Mesendoderm (in vitro differentiated cells): Measurements from ENCODE around the gene PKP2.
"Not testable (repeated sequence)": the region's sequence is repeated elsewhere in the genome, so short reads cannot be mapped to it uniquely, and the experiment has no call there.

Source experiments
- DNase-seq: peaks from one replicate; pipeline ENCODE4 v3.0.0; 2013
- H2AK5ac ChIP-seq: 2 replicates; pipeline ENCODE4 v1.6.1; 2013; ENCODE audit warnings: low read length, inconsistent platforms
- H2BK120ac ChIP-seq: 2 replicates; pipeline ENCODE4 v1.6.1; 2013; ENCODE audit warnings: low read depth, mild to moderate bottlenecking, low read length, moderate library complexity, mixed read lengths
- H2BK15ac ChIP-seq: replicated peaks from 2 replicates; pipeline ENCODE4 v1.6.1; 2013; ENCODE audit warnings: low read depth, mild to moderate bottlenecking, moderate library complexity
- H2BK5ac ChIP-seq: 2 replicates; pipeline ENCODE4 v1.6.1; 2013; ENCODE audit warnings: low read length, inconsistent platforms
- H3K18ac ChIP-seq: 2 replicates; pipeline ENCODE4 v1.6.1; 2013; ENCODE audit warnings: mild to moderate bottlenecking, low read length, mixed read lengths
- H3K23ac ChIP-seq: one replicate; pipeline ENCODE4 v1.6.1; 2013; ENCODE audit warnings: low read length
- H3K27ac ChIP-seq: 2 replicates; pipeline ENCODE4 v1.5.1; 2013; ENCODE audit warnings: low read depth, mild to moderate bottlenecking, inconsistent platforms, low read length, moderate library complexity
- H3K27me3 ChIP-seq: 2 replicates; pipeline ENCODE4 v1.6.1; 2013; ENCODE audit warnings: low read length, control low read depth, mild to moderate bottlenecking, inconsistent platforms; ENCODE audit not compliant: insufficient read depth, poor library complexity
- H3K36me3 ChIP-seq: 2 replicates; pipeline ENCODE4 v1.6.1; 2013; ENCODE audit warnings: low read length, inconsistent platforms; ENCODE audit not compliant: control insufficient read depth, insufficient read depth
- H3K4ac ChIP-seq: one replicate; pipeline ENCODE4 v1.6.1; 2013; ENCODE audit warnings: low read depth, mild to moderate bottlenecking, low read length, moderate library complexity
- H3K4me1 ChIP-seq: 2 replicates; pipeline ENCODE4 v1.6.1; 2013; ENCODE audit warnings: low read depth, low read length, inconsistent platforms; ENCODE audit not compliant: control insufficient read depth
- H3K4me2 ChIP-seq: 2 replicates; pipeline ENCODE4 v1.6.1; 2013; ENCODE audit warnings: low read length
- H3K4me3 ChIP-seq: 2 replicates; pipeline ENCODE4 v1.5.1; 2013; ENCODE audit warnings: mild to moderate bottlenecking, low read length
- H3K56ac ChIP-seq: one replicate; pipeline ENCODE4 v1.6.1; 2013; ENCODE audit warnings: low read length
- H3K79me1 ChIP-seq: 2 replicates; pipeline ENCODE4 v1.6.1; 2013; ENCODE audit warnings: low read length, inconsistent platforms
- H3K79me2 ChIP-seq: 2 replicates; pipeline ENCODE4 v1.6.1; 2013; ENCODE audit warnings: mild to moderate bottlenecking, low read length; ENCODE audit not compliant: control insufficient read depth, insufficient read depth
- H3K9ac ChIP-seq: 2 replicates; pipeline ENCODE4 v1.6.1; 2013; ENCODE audit warnings: low read length, inconsistent platforms
- H4K5ac ChIP-seq: one replicate; pipeline ENCODE4 v1.6.1; 2013; ENCODE audit warnings: low read length
- H4K8ac ChIP-seq: one replicate; pipeline ENCODE4 v1.6.1; 2013; ENCODE audit warnings: low read depth, mild to moderate bottlenecking, control low read depth, low read length, moderate library complexity
- WGBS: extraction: QIAGEN DNeasy Blood & Tissue Kit; methylation state at CpG from one replicate; pipeline ENCODE4 v1.1.7; 2013; ENCODE audit warnings: low lambda C conversion rate, missing lambda C conversion rate; ENCODE audit not compliant: insufficient coverage; ENCODE audit errors: extremely low coverage; 5-methylcytosine and 5-hydroxymethylcytosine counted together

The PKP2 gene

GRCh38 chr12:32879066-32879465 lies 17.5 kb downstream of the PKP2 start:
- H4K5ac ChIP-seq, H3K79me1 ChIP-seq, H3K27ac ChIP-seq, H4K8ac ChIP-seq, H3K9ac ChIP-seq, H3K18ac ChIP-seq, H3K27me3 ChIP-seq, H3K4me3 ChIP-seq, H2AK5ac ChIP-seq, H3K4ac ChIP-seq, H3K79me2 ChIP-seq, H2BK120ac ChIP-seq, H3K4me2 ChIP-seq, H3K56ac ChIP-seq, DNase-seq, H3K36me3 ChIP-seq, H3K4me1 ChIP-seq, H2BK5ac ChIP-seq, H3K23ac ChIP-seq, H2BK15ac ChIP-seq: not testable (repeated sequence)
- no CpG with 5 or more reads among the region's 7 CpGs for WGBS

- no peaks in the 10 kb centered on the region for H3K36me3 ChIP-seq
- H2BK5ac ChIP-seq = no peak overlapping the region
- H3K4me2 ChIP-seq = no peak overlapping the region
- no peaks in the 10 kb centered on the region for H3K27me3 ChIP-seq
- H3K4ac ChIP-seq = no peak overlapping the region
- no peaks in the 10 kb centered on the region for H3K79me1 ChIP-seq
- H3K9ac ChIP-seq = no peak overlapping the region
- no peaks in the 10 kb centered on the region for H3K79me2 ChIP-seq
- no peak overlapping the region for H2BK15ac ChIP-seq
- no peak overlapping the region for H2BK120ac ChIP-seq
- H3K18ac ChIP-seq = no peak overlapping the region
- H2AK5ac ChIP-seq = no peak overlapping the region
- no peak overlapping the region for H4K8ac ChIP-seq
- no peak overlapping the region for H3K27ac ChIP-seq
- no CpG with 5 or more reads among the region's 29 CpGs for WGBS
- H3K4me1 ChIP-seq = no peaks in the 10 kb centered on the region
- no peak overlapping the region for H3K23ac ChIP-seq
- H3K4me3 ChIP-seq = no peak overlapping the region
- H3K56ac ChIP-seq = no peak overlapping the region
- peak; percentile 69 for DNase-seq
- H4K5ac ChIP-seq = no peak overlapping the region
These were observed 18.7 kb downstream of the PKP2 start for GRCh38 chr12:32877601-32878459.

- DNase-seq = no peak
- no peak overlapping the region for H4K5ac ChIP-seq
- no peak overlapping the region for H3K23ac ChIP-seq
- no peak overlapping the region for H3K56ac ChIP-seq
- no peak overlapping the region for H3K4ac ChIP-seq
- no peak overlapping the region for H2BK5ac ChIP-seq
- whole genome bisulfite sequencing = no CpG with 5 or more reads among the region's 2 CpGs
- no peaks in the 10 kb centered on the region for H3K79me2 ChIP-seq
- no peaks in the 10 kb centered on the region for H3K36me3 ChIP-seq
- H3K9ac ChIP-seq = no peak overlapping the region
- no peak overlapping the region for H4K8ac ChIP-seq
- H3K27me3 ChIP-seq = no peaks in the 10 kb centered on the region
- no peak overlapping the region for H2AK5ac ChIP-seq
- H3K18ac ChIP-seq = no peak overlapping the region
- H3K4me2 ChIP-seq = no peak overlapping the region
- H2BK120ac ChIP-seq = no peak overlapping the region
- no peak overlapping the region for H3K4me3 ChIP-seq
- no peak overlapping the region for H2BK15ac ChIP-seq
- H3K4me1 ChIP-seq = no peaks in the 10 kb centered on the region
- no peaks in the 10 kb centered on the region for H3K79me1 ChIP-seq
- H3K27ac ChIP-seq = no peak overlapping the region
These were observed 20.6 kb downstream of the PKP2 start for GRCh38 chr12:32876004-32876403.

GRCh38 chr12:32874975-32875374 lies 21.6 kb downstream of the PKP2 start:
- Histone ChIP-seq H2AK5ac (no peak overlapping the region), H4K8ac (no peak overlapping the region)

GRCh38 chr12:32874078-32874477 lies 22.5 kb downstream of the PKP2 start:
- Histone ChIP-seq H2AK5ac (no peak overlapping the region), H2BK15ac (no peak overlapping the region), H3K79me2 (no peaks in the 10 kb centered on the region), H3K18ac (no peak overlapping the region), H2BK5ac (no peak overlapping the region), H3K4ac (no peak overlapping the region), H4K5ac (no peak overlapping the region), H3K4me3 (no peak overlapping the region), H3K36me3 (no peaks in the 10 kb centered on the region), H4K8ac (no peak overlapping the region), H2BK120ac (no peak overlapping the region), H3K79me1 (no peaks in the 10 kb centered on the region), H3K4me1 (no peaks in the 10 kb centered on the region), H3K27ac (no peak overlapping the region), H3K9ac (no peak overlapping the region), H3K23ac (no peak overlapping the region), H3K27me3 (no peaks in the 10 kb centered on the region), H3K4me2 (no peak overlapping the region), H3K56ac (no peak overlapping the region)
- DNase-seq = no peak
- WGBS = no CpG with 5 or more reads among the region's 3 CpGs

More at GRCh38 chr12:32874975-32875374, 21.6 kb downstream of the PKP2 start:
- no peaks in the 10 kb centered on the region for H3K27me3 ChIP-seq
- no peaks in the 10 kb centered on the region for H3K4me1 ChIP-seq
- no peak overlapping the region for H3K23ac ChIP-seq
- no peaks in the 10 kb centered on the region for H3K36me3 ChIP-seq
- no peak overlapping the region for H3K9ac ChIP-seq
- no peak overlapping the region for H3K4me3 ChIP-seq
- H3K79me2 ChIP-seq = no peaks in the 10 kb centered on the region
- H3K79me1 ChIP-seq = no peaks in the 10 kb centered on the region
- H2BK120ac ChIP-seq = no peak overlapping the region
- WGBS = no CpG with 5 or more reads among the region's 1 CpG
- no peak overlapping the region for H2BK15ac ChIP-seq
- no peak overlapping the region for H2BK5ac ChIP-seq
- H4K5ac ChIP-seq = no peak overlapping the region
- no peak overlapping the region for H3K56ac ChIP-seq
- DNase-seq = no peak
- no peak overlapping the region for H3K4ac ChIP-seq
- no peak overlapping the region for H3K27ac ChIP-seq
- H3K18ac ChIP-seq = no peak overlapping the region
- no peak overlapping the region for H3K4me2 ChIP-seq

- not testable (repeated sequence) for H3K4me1 ChIP-seq, H3K9ac ChIP-seq, H2BK15ac ChIP-seq, H3K27me3 ChIP-seq, H3K23ac ChIP-seq, H3K79me2 ChIP-seq, H3K18ac ChIP-seq, H3K56ac ChIP-seq, H2BK5ac ChIP-seq, H4K5ac ChIP-seq, H3K36me3 ChIP-seq, H3K4me3 ChIP-seq, H3K4me2 ChIP-seq, H3K27ac ChIP-seq, H3K4ac ChIP-seq, DNase-seq, H3K79me1 ChIP-seq, H2AK5ac ChIP-seq, H2BK120ac ChIP-seq
- peak overlapping the region; percentile 91 for H4K8ac ChIP-seq
- no CpG with 5 or more reads among the region's 5 CpGs for whole genome bisulfite sequencing
These were observed 24.2 kb downstream of the PKP2 start for GRCh38 chr12:32872416-32872815.
